ENCODE measurements around the gene JAKMIP1.

The JAKMIP1 gene

DNA sequence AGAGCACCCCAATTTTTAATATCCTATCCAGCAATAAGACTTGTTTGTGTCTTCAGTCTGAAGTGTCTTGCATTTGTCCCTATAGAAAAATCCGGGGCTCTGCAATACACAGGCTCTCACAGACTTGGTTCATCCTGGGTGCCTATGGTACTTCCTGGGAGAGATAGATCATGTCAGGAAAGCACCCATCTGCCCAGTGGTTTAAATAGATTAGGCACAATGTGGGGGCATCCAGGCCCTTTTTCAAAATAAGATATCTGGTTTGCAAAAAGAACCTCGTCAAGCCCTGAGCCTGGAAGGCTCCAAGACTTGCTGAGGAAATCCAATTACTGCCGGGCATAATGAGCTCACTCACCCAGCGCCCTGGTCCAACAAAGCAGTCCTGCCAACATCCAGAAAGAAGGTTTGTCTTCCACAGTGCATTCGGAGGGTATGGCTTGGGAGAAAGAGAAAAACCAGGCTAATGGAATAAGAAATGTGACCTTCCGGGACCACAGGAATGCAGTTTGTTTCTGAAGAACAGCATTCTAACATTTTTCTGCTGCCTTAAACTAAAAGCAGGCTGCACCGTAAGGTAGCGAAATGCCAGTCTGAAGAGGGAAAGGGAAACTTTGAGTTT, 11.6 kb downstream of the JAKMIP1 start:
- Histone ChIP-seq H4K20me1 (ENCODE audit: insufficient read depth, low read length) (no peaks in the 10 kb centered on the region), H3F3A (ENCODE audit: insufficient read depth, low read length) (peaks cover 8% of the 10 kb centered on the region), H3K36me3 (replicated peaks; ENCODE audit: insufficient read depth, low read length) (no peaks in the 10 kb centered on the region), H3K4me1 (ENCODE audit: low read length) (peaks cover 13% of the 10 kb centered on the region), H3K9me3 (replicated peaks; ENCODE audit: insufficient read depth, low read length) (no peaks in the 10 kb centered on the region), H3K9ac (ENCODE audit: low read length) (no peak overlapping the region), H3K9me2 (replicated peaks; ENCODE audit: insufficient read depth, low read length) (no peaks in the 10 kb centered on the region), H3K27ac (ENCODE audit: low read length) (no peak overlapping the region), H3K27me3 (replicated peaks; ENCODE audit: insufficient read depth, low read length) (no peaks in the 10 kb centered on the region), H3K4me3 (ENCODE audit: low read length) (no peak overlapping the region), H3K4me2 (ENCODE audit: low read depth, low read length) (no peak overlapping the region), H3K79me2 (ENCODE audit: low read length) (no peaks in the 10 kb centered on the region), H2AFZ (ENCODE audit: low read length) (no peak overlapping the region)
- no peak for DNase-seq
- TF ChIP-seq CTCF (IDR thresholded peaks at IDR 0.05; ENCODE audit: low read length), result no peak
- TF ChIP-seq EZH2phosphoT487 (IDR thresholded peaks at IDR 0.05; ENCODE audit: low read length), result no peak
- TF ChIP-seq EZH2 (optimal IDR thresholded peaks at IDR 0.05; ENCODE audit: low read depth, low read length), result no peak

DNA sequence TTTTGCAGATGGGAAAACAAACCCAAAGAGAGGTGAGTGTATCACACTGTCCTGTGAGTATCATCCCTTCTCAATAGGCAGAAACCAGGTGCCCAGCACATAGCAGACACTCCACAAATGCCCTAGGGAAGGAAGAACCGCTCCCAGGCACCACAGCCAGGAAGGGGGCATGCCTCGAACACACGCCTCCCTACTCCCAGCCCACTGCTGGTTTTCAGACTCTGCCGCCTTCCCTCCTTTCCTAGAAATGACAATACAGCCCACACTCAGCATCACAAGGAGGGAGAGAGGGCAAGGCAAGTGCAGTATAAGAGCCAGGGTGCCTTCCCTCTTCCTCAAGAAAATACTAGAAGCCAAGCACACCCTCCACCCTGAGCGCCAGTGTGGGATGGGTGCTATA, 16.2 kb downstream of the JAKMIP1 start:
- Histone ChIP-seq H3K9me3 (replicated peaks; ENCODE audit: insufficient read depth, low read length) (no peaks in the 10 kb centered on the region), H3K9me2 (replicated peaks; ENCODE audit: insufficient read depth, low read length) (no peaks in the 10 kb centered on the region), H3K36me3 (replicated peaks; ENCODE audit: insufficient read depth, low read length) (no peaks in the 10 kb centered on the region), H3K27me3 (replicated peaks; ENCODE audit: insufficient read depth, low read length) (no peaks in the 10 kb centered on the region), H3F3A (ENCODE audit: insufficient read depth, low read length) (peaks cover 35% of the 10 kb centered on the region), H4K20me1 (ENCODE audit: insufficient read depth, low read length) (no peaks in the 10 kb centered on the region), H3K9ac (ENCODE audit: low read length) (peak overlapping the region; percentile 4; the same call in 1 of the 2 replicates), H3K27ac (ENCODE audit: low read length) (peak overlapping the region; percentile 74), H3K79me2 (ENCODE audit: low read length) (no peaks in the 10 kb centered on the region), H2AFZ (ENCODE audit: low read length) (no peak overlapping the region), H3K4me3 (ENCODE audit: low read length) (peak overlapping the region; percentile 19; the same call in 1 of the 2 replicates), H3K4me2 (ENCODE audit: low read depth, low read length) (peak overlapping the region; percentile 61), H3K4me1 (ENCODE audit: low read length) (peaks cover 52% of the 10 kb centered on the region)
- DNase-seq, result peak; percentile 23
- no peak for TF ChIP-seq EZH2phosphoT487 (IDR thresholded peaks at IDR 0.05; ENCODE audit: low read length)
- no peak for TF ChIP-seq EZH2 (optimal IDR thresholded peaks at IDR 0.05; ENCODE audit: low read depth, low read length)
- TF ChIP-seq CTCF (IDR thresholded peaks at IDR 0.05; ENCODE audit: low read length), result no peak

DNA sequence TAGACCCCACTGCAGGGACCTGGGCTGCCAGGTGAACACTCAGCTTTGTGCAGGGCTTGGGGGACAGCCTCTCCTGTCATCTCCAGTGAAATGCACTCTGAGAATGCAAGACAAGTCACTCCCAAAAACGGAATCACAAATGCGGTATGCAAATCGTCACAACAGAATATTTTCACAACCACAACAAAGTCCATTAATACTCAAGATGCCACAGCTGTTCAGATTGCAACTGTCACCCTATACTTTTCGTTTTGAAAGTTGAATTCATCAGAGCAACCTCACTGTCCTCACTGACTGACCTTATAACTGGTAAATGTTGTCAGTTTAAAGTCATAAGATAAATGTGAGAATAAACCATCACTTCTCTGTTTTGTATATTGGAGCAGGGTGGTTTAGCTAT, 16.6 kb downstream of the JAKMIP1 start:
- Histone ChIP-seq H3K79me2 (ENCODE audit: low read length) (no peaks in the 10 kb centered on the region), H2AFZ (ENCODE audit: low read length) (no peak overlapping the region), H3K27me3 (replicated peaks; ENCODE audit: insufficient read depth, low read length) (no peaks in the 10 kb centered on the region), H3K4me2 (ENCODE audit: low read depth, low read length) (peak overlapping the region; percentile 61), H3K27ac (ENCODE audit: low read length) (peak overlapping the region; percentile 74), H3K4me3 (ENCODE audit: low read length) (no peak overlapping the region), H3K4me1 (ENCODE audit: low read length) (peaks cover 57% of the 10 kb centered on the region), H3K36me3 (replicated peaks; ENCODE audit: insufficient read depth, low read length) (no peaks in the 10 kb centered on the region), H3K9me2 (replicated peaks; ENCODE audit: insufficient read depth, low read length) (no peaks in the 10 kb centered on the region), H4K20me1 (ENCODE audit: insufficient read depth, low read length) (no peaks in the 10 kb centered on the region), H3K9me3 (replicated peaks; ENCODE audit: insufficient read depth, low read length) (no peaks in the 10 kb centered on the region), H3F3A (ENCODE audit: insufficient read depth, low read length) (peaks cover 35% of the 10 kb centered on the region), H3K9ac (ENCODE audit: low read length) (peak overlapping the region; percentile 4; the same call in 1 of the 2 replicates)
- TF ChIP-seq EZH2 (optimal IDR thresholded peaks at IDR 0.05; ENCODE audit: low read depth, low read length), result no peak
- TF ChIP-seq CTCF (IDR thresholded peaks at IDR 0.05; ENCODE audit: low read length), result no peak
- TF ChIP-seq EZH2phosphoT487 (IDR thresholded peaks at IDR 0.05; ENCODE audit: low read length), result no peak
- DNase-seq, result peak; percentile 94

Measured in MM.1S (cell line).